G401.6 (cell line): Measurements from ENCODE around the gene MRPS30.
"Not testable (repeated sequence)": the region's sequence is repeated elsewhere in the genome, so short reads cannot be mapped to it uniquely, and the experiment has no call there.

Source experiments
- FAIRE-seq: peaks from 2 replicates; lab custom pipeline; 2012; peaks lifted over from hg19 to GRCh38; lab: Jason Lieb, UNC

Gene MRPS30

DNA sequence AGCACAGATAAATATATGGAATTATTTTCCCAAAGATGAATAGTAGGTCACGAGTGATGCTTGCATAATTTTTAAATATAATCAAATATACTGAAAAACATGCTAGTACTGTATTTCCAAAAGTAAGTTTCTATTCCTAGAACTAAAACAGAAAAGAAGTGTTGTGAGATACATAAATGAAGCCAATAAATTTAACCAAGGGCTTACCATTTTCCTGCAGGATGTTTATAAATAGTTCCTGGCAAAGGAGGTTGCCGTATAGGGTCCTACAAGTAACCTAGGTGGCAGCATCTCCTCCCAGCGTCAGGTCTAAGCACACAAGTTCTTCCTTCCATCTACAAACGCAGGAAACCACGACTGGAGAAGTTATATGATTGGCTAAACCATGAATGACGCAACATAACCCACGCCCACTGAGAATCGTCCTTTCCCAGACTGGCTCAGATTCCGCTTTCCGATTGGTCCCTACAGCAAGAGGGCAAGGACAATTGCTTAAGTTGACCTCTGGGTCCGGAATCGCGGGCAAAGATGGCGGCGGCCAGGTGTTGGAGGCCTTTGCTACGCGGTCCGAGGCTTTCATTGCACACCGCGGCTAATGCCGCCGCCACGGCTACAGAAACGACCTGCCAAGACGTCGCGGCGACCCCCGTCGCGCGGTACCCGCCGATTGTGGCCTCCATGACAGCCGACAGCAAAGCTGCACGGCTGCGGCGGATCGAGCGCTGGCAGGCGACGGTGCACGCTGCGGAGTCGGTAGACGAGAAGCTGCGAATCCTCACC, at the start of gene MRPS30:
MRPS30 (plus strand) TSS at position 513 of the 780 bp plus-strand sequence; CDS start at position 529, 16 bp downstream.
- peak; percentile 100 for FAIRE-seq

DNA sequence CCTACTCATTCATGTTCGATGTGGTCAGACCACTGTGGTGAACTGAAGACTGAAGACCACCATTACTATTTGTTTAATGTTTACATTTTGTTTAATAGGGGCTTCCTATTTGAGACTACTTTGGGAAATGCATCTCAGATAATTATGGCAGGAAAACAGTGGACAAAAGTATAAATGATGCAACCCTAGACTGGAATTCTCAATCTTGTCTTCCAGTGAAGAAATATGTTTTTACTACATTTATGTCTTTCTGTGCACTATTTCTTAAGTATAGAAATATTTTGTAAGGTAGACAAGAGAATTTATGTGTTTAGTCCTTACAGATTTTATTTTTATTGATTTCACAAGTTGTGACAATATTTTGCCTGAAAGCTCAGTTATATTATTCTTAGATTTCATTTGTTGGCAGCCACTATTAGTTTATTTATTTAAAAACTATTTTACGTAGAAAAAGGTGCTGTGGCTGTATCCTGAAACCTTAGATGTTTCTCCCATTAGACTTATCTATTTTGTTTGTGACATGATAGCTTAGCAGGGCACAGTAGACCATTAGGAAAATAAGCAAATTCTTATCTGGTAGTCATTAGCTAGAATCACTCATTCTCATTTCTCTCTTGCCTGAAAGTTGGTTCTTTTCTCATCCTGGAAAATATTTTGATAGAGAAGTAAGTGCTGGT, 39.4 kb upstream of the MRPS30 start:
- no peak for FAIRE-seq

GRCh38 chr5:44769877-44770209, 38.9 kb upstream of the MRPS30 start:
- no peak for FAIRE-seq

DNA sequence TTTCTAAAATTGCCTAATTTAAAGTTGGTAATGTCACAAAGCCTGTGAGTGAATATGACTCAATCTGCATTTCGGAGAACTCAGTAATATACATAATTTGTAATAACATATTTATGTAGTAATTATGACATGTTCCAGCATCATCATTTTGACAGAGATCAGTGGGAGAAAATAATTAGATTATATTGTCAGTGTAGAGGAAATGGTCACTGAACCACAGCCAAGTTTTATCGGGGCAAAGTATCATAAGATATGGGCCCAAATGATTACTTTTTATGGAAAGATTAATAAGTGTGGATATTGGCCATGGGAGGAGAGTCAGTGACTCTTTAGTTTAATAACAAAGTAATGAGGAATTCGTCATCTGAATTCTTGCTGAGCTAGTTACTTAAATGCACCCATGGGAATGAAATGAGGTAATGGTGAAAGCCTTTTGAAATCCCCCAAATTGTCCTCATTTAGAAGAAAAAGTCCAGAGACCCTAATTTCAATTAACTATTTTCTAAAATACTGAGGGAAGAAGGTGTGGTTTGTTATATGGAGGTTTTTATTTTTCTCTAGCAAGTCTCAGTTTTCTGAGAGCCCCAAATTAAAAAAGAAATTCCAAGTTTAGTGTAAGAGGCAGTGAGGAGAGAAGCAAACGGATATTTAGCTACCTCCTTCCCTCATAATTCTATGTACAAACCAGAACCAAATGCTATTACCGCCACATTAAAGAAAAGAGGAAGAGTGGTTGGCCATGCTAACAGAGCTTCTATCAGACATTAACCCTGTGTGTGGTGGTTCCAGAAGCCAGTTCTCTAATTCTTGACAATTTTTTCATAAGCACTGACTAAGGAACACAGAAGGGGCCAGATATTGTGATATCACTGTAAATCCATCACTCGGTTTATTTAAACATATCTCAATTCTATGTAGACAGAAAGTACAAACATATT, 37.7 kb upstream of the MRPS30 start:
- FAIRE-seq, result no peak

DNA sequence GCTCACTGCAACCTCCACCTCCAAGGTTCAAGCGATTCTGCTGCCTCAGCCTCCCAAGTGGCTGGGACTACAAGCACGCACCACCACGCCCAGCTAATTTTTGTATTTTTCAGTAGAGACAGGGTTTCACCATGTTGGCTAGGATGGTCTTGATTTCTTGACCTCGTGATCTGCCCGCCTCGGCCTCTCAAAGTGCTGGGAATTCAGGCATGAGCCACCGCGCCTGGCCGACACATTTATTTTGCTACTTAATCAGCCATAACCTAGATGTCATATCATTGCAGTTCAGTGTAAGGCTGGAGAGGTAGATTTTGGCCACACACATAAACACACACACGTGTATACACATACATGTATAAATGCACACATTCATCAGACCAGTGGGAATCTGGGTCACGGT, 36.4 kb upstream of the MRPS30 start:
- FAIRE-seq, result not testable (repeated sequence)

DNA sequence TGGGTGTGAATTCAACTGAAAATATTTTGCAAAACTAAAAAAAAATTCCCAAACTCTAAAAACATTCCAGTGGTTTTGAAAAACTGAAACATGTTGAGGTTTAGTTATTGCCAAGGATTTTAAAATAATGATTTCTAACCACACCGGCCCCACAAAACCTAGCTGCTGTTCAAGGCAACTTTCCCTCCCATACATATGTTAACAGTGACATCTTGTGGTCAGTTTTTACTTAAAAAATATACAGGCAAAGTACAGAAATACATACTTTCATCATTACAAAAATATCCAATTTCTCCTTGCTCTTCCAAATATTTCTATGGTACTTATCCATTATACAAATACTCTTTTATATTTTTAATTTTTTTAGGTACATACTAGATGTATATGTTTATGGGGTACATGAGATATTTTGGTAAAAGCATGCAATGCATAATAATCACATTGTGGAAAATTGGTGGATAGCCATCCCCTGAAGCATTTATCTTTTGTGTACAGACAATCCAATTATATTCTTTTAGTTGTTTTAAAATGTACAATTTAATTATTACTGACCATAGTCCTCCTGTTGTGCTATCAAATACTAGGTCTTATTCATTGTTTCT, 34.4 kb upstream of the MRPS30 start:
- FAIRE-seq, result peak; percentile 94

- peak; percentile 80 for FAIRE-seq
These were observed 29.6 kb upstream of the MRPS30 start for GRCh38 chr5:44779167-44779566.

DNA sequence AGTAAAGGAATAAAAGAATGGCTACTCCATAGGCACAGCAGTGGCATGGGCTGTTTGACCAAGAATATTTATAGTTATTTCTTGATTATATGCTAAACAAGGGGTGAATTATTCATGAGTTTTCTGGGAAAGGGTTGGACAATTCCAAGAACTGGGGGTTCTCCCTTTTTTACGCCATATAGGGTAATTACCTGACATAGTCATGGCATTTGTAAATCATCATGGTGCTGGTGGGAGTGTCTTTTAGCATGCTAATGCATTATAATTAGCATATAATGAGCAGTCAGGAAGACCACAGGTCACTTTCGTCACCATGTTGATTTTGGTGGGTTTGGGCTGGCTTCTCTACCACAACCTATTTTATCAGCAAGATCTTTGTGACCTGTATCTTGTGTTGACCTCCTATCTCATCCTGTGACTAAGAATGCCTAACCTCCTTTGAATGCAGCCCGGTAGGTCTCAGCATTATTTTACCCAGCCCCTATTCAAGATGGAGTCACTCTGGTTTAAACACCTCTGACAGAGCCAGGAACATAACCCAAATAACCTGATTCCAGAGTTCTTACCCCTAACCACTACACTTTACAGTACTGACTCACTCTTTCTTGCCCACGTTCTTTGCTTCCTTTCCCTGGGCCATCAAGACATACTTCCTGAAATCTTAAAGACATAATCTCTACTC, 25.0 kb upstream of the MRPS30 start:
- no peak for FAIRE-seq

- no peak for FAIRE-seq
These were observed 21.0 kb upstream of the MRPS30 start for GRCh38 chr5:44787731-44788130.

DNA sequence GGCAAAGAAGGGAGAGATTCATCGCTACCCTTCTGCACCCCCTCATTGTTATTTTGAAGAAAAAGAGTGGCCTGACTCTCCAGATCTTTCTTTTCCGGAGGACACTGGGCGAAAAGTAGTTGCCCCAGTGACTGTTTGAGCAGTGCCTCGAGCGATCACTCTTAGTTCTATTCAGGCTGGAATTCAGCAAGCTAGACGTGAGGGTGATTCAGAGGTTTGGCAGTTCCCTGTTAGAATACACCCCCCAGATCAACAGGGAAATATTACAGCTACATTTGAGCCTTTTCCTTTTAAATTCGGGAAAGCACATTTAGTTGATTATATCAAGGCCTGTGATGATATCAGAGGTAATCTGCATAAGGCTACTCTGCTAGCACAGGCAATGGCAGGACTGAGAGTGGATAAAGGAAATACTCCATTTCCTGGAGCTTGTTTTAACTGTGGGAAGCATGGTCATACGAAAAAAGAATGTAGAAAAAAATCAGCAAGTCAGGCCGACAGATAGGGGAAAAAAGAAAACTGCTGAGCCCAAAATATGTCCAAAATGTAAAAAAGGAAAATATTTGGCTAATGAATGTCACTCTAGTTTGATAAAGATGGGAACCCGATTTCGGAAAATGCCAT, 19.3 kb upstream of the MRPS30 start:
- not testable (repeated sequence) for FAIRE-seq

DNA sequence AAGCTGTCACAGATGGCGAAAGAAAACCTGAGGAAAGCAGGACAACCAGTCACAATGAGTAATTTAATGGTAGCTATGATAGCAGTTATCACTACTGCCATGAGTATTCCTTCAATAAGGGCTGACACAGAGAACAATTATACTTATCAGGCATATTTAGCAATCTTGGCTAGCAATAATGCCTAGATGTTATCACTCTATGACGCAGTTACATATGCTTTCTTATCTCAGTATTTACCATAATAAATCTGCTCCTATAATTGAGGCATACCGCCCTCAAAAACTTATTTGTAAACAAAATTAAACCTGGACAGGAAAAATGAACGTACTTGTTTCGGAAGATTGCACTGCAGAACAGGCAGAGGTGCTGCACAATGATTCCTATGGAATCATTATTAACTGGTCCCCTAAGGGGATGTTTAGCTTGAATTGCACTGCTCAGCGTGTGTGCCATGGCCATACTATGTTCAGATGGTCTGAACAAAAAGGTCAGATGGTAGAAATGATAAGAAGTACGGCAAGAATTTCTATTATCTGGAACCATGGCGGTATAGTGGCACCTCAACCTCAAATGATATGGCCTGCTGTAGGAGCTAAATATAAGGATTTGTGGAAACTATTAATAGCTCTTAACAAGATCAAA, 16.6 kb upstream of the MRPS30 start:
- not testable (repeated sequence) for FAIRE-seq

GRCh38 chr5:44794371-44794770, 14.4 kb upstream of the MRPS30 start:
- no peak for FAIRE-seq

- FAIRE-seq, result no peak
These were observed 13.3 kb upstream of the MRPS30 start for GRCh38 chr5:44795496-44795895.

- FAIRE-seq, result no peak
These were observed 10.9 kb upstream of the MRPS30 start for GRCh38 chr5:44797841-44798240.

DNA sequence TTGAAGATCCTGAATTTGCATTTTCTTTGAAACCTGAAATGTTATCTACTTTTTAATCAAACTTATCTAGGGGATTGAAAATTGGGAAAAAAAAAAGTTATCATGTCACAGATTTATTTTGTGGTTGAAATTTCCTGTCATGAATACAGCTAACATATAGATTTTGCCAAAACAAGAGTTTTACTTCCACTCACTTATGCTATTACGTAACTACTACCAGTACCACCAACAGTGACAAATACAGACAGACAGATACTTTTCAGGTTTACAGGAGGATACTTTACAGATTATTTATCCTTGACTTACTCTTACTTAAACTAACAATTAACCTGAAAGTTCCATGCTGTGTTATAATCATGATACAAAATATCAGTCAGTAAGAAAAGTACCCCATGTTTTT, 6.8 kb upstream of the MRPS30 start:
- FAIRE-seq, result no peak

DNA sequence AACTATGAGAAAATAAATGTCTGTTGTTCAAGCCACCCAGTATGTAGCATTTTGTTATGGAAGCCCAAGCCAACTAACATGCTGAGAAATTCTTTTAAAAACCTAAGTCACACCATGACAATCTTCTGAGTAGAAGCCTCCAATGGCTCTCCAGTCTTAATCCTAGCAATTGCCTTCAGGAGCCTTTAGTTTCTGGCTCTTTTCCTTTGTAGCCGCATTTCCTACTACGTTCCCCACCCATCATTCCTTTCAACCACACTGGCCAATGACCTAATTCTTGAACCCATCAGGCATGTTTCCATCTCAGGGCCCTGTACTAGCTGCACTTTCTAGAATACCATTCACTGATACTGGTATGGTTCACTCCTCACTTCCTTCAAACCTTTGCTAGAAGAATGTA, 2.1 kb upstream of the MRPS30 start:
- no peak for FAIRE-seq

GRCh38 chr5:44807269-44807668, 1.5 kb upstream of the MRPS30 start:
- FAIRE-seq, result no peak

DNA sequence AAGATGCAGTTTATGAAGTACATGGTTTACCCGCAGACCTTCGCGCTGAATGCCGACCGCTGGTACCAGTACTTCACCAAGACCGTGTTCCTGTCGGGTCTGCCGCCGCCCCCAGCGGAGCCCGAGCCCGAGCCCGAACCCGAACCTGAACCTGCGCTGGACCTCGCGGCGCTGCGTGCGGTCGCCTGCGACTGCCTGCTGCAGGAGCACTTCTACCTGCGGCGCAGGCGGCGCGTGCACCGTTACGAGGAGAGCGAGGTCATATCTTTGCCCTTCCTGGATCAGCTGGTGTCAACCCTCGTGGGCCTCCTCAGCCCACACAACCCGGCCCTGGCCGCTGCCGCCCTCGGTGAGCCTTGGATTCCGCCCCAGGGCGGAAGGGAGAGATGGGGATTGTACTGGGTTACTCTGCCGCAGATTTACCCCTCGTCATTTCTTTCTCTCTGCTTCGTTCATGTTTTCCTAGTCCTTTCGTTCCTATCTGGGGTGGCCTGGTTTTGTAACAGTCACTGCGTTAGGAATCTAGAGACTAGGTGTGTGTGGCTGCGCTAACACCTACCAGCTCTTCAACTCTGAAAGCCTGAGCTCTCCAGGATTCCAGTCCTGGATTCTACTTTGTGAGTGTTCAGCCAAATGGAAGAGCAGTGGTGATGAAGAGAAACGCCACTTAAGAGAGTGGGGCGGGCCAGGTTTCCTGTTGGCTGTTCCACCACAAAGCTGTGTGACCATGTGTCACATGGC, 638 bp downstream of the MRPS30 start:
- no peak for FAIRE-seq

DNA sequence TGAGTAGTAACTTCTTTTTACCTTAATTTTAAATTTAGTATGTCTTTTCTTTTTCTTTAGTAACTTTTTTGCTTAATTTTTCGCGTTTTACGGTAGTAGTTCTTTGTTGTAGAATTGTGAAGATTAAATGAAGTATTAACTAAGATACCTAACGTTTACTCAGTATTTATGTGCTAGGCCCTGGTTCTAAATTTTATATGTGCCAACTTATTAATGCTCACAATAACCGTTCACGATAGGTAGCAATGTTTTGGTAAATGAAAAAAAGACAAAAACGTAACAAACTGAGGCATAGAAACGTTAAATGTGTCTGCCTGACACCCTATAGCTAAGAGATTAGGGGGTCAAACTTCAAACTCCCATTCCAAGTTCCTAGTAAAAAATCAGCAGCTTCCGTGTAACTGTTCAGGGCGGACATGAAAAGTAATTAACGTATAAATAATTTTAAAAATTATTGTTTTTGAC, 1.2 kb downstream of the MRPS30 start:
- FAIRE-seq, result peak; percentile 88

DNA sequence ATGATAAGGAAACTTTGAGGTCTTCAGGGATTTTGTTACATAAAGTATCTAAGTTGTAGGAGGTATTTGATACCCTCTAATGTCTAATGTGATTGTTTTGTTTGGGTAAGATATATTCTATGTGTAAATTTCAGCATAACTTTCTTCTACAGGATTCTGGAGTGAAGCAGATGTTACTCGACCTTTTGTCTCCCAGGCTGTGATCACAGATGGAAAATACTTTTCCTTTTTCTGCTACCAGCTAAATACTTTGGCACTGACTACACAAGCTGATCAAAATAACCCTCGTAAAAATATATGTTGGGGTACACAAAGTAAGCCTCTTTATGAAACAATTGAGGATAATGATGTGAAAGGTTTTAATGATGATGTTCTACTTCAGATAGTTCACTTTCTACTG, 6.0 kb downstream of the MRPS30 start:
- FAIRE-seq, result no peak
